Measurements from ENCODE around the gene ZSWIM9. TPM values are rescaled to one million over a fixed set of nuclear protein-coding genes. Genes with fewer than 3 reads are reported as not detected.

Gene ZSWIM9
- total and polyA plus RNA-seq, 2 donors (not counting 1 experiment from before 2014, with no cell fraction given), result 0.39 to 5.1 TPM

DNA sequence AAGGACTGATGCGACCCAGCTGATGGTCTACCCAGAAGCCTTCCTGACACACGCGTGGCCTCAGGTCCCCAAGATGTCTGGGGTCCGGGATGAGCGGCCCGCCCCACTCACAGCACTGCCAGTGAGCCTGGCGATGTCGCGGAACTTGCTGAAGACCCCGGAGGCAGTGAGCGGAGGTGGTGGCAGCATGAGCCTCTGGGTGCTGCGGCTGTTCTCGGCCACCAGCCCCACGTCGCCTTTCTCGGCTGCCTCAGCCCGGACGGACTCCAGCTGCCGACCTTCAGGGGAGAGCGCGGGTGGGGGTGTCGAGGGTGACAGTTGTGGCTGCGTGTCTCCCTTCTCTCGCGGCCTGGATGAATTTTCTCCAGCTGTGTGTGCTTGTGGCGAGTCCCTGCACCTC is 33.1 kb upstream of the ZSWIM9 start:
- H3K27me3 ChIP-seq (ENCODE audit: control insufficient read depth, insufficient read depth, low read length), result no peaks in the 10 kb centered on the region
- no peak overlapping the region for H2AFZ ChIP-seq (ENCODE audit: low read length)
- DNase-seq (ENCODE audit: low read depth in 2 of 2), result no peak
- no peak overlapping the region for H3K27ac ChIP-seq (ENCODE audit: insufficient read depth, low read length)
- no peaks in the 10 kb centered on the region for H3K9me3 ChIP-seq (ENCODE audit: control insufficient read depth, insufficient read depth, low read depth, low read length)
- H3K36me3 ChIP-seq (ENCODE audit: control insufficient read depth, insufficient read depth, low read length), result no peaks in the 10 kb centered on the region
- no peak overlapping the region for H3K9ac ChIP-seq (ENCODE audit: insufficient read depth, low read length)
- no peak overlapping the region for H3K4me2 ChIP-seq (ENCODE audit: extremely low read depth, insufficient read depth, low read length)
- TF ChIP-seq EZH2 (IDR thresholded peaks at IDR 0.05; ENCODE audit: low read length, missing control alignments), result no peak
- TF ChIP-seq, protein P1, sequence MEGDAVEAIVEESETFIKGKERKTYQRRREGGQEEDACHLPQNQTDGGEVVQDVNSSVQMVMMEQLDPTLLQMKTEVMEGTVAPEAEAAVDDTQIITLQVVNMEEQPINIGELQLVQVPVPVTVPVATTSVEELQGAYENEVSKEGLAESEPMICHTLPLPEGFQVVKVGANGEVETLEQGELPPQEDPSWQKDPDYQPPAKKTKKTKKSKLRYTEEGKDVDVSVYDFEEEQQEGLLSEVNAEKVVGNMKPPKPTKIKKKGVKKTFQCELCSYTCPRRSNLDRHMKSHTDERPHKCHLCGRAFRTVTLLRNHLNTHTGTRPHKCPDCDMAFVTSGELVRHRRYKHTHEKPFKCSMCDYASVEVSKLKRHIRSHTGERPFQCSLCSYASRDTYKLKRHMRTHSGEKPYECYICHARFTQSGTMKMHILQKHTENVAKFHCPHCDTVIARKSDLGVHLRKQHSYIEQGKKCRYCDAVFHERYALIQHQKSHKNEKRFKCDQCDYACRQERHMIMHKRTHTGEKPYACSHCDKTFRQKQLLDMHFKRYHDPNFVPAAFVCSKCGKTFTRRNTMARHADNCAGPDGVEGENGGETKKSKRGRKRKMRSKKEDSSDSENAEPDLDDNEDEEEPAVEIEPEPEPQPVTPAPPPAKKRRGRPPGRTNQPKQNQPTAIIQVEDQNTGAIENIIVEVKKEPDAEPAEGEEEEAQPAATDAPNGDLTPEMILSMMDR (conservative IDR thresholded peaks at IDR 0.05 in 1 of 2, IDR thresholded peaks at IDR 0.05 in 1 of 2; ENCODE audit: low read depth in 1 of 2, low read length in 2 of 2), result no peak
- no peaks in the 10 kb centered on the region for H3K4me1 ChIP-seq (ENCODE audit: control insufficient read depth, extremely low read depth, insufficient read depth, low read length)
- H3K4me3 ChIP-seq (replicated peaks in 1 of 4; ENCODE audit: control extremely low read depth in 1 of 4, insufficient read depth in 1 of 4, low read depth in 3 of 4, low read length in 4 of 4), result no peak overlapping the region
- H3K79me2 ChIP-seq (ENCODE audit: control insufficient read depth, insufficient read depth, low read length), result no peaks in the 10 kb centered on the region
- no peaks in the 10 kb centered on the region for H4K20me1 ChIP-seq (ENCODE audit: control insufficient read depth, extremely low read depth, insufficient read depth, low read length)

DNA sequence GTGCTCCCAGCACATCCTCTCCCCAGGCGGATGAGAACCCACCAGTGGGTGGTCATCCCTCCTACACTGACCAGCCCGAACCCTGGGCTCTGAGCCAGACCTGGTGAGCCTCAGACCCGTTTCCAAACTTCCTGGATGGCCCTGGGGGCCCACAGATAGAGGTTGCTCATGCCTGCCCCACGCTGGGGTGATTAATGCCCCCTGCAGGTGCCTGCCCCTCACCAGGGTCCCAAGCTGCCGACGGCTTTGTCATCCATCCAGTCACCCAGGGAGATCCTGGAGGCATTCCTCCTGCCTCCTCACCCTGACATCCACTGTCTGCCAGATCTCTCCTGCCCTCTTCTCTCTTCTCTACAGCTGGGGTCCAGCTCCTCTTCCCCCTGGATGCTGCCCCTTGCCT is 31.4 kb upstream of the ZSWIM9 start:
- DNase-seq (ENCODE audit: low read depth in 2 of 2), result no peak
- Histone ChIP-seq H3K9me3 (ENCODE audit: control insufficient read depth, insufficient read depth, low read depth, low read length) (no peaks in the 10 kb centered on the region), H3K4me2 (ENCODE audit: extremely low read depth, insufficient read depth, low read length) (no peak overlapping the region), H3K27me3 (ENCODE audit: control insufficient read depth, insufficient read depth, low read length) (no peaks in the 10 kb centered on the region), H3K36me3 (ENCODE audit: control insufficient read depth, insufficient read depth, low read length) (no peaks in the 10 kb centered on the region), H3K4me3 (replicated peaks in 1 of 4; ENCODE audit: control extremely low read depth in 1 of 4, insufficient read depth in 1 of 4, low read depth in 3 of 4, low read length in 4 of 4) (no peak overlapping the region), H3K9ac (ENCODE audit: insufficient read depth, low read length) (no peak overlapping the region), H3K27ac (ENCODE audit: insufficient read depth, low read length) (no peak overlapping the region), H4K20me1 (ENCODE audit: control insufficient read depth, extremely low read depth, insufficient read depth, low read length) (no peaks in the 10 kb centered on the region), H2AFZ (ENCODE audit: low read length) (no peak overlapping the region), H3K4me1 (ENCODE audit: control insufficient read depth, extremely low read depth, insufficient read depth, low read length) (no peaks in the 10 kb centered on the region), H3K79me2 (ENCODE audit: control insufficient read depth, insufficient read depth, low read length) (no peaks in the 10 kb centered on the region)
- TF ChIP-seq EZH2 (IDR thresholded peaks at IDR 0.05; ENCODE audit: low read length, missing control alignments), result no peak
- TF ChIP-seq, protein P1 (conservative IDR thresholded peaks at IDR 0.05 in 1 of 2, IDR thresholded peaks at IDR 0.05 in 1 of 2; ENCODE audit: low read depth in 1 of 2, low read length in 2 of 2), result no peak

DNA sequence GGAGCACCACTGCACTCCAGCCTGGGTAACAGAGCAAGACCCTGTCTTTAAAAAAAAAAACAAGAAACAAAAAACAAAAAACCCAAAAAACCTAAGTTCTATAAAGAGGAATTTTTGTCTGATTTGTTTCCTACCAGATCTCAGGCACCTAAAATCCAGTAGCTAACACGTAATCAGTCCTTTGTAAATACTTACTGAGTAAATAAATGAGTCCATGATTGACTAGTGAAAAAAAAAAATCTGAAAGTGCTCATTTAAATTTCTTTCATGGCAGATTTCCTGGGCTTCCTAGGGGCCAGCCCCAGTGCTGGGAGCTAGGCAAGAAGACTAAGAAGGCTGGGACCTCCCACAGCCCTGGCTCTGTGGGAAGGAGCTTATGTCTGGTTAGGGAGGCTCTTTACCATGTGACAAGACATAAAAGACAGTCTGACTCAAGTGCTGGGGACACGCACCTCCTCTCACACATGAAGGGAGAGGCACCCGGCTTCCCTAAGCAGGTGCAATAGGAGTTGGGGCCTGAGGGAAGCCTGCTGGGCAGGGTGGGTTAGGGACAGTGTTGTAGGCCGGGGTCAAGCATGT is 22.8 kb upstream of the ZSWIM9 start:
- Histone ChIP-seq H3K36me3 (ENCODE audit: control insufficient read depth, insufficient read depth, low read length) (peaks cover 4% of the 10 kb centered on the region), H3K79me2 (ENCODE audit: control insufficient read depth, insufficient read depth, low read length) (no peaks in the 10 kb centered on the region)

More for the DNA sequence above, 22.8 kb upstream of the ZSWIM9 start:
- no peaks in the 10 kb centered on the region for H4K20me1 ChIP-seq (ENCODE audit: control insufficient read depth, extremely low read depth, insufficient read depth, low read length)
- H2AFZ ChIP-seq (ENCODE audit: low read length), result no peak overlapping the region
- no peak overlapping the region for H3K27ac ChIP-seq (ENCODE audit: insufficient read depth, low read length)
- no peak overlapping the region for H3K4me2 ChIP-seq (ENCODE audit: extremely low read depth, insufficient read depth, low read length)
- no peak for DNase-seq (ENCODE audit: low read depth in 2 of 2)
- H3K9me3 ChIP-seq (ENCODE audit: control insufficient read depth, insufficient read depth, low read depth, low read length), result no peaks in the 10 kb centered on the region
- H3K9ac ChIP-seq (ENCODE audit: insufficient read depth, low read length), result no peak overlapping the region
- no peaks in the 10 kb centered on the region for H3K27me3 ChIP-seq (ENCODE audit: control insufficient read depth, insufficient read depth, low read length)
- H3K4me1 ChIP-seq (ENCODE audit: control insufficient read depth, extremely low read depth, insufficient read depth, low read length), result no peaks in the 10 kb centered on the region
- no peak overlapping the region for H3K4me3 ChIP-seq (replicated peaks in 1 of 4; ENCODE audit: control extremely low read depth in 1 of 4, insufficient read depth in 1 of 4, low read depth in 3 of 4, low read length in 4 of 4)
- TF ChIP-seq EZH2 (IDR thresholded peaks at IDR 0.05; ENCODE audit: low read length, missing control alignments), result no peak
- TF ChIP-seq, protein P1 (conservative IDR thresholded peaks at IDR 0.05 in 1 of 2, IDR thresholded peaks at IDR 0.05 in 1 of 2; ENCODE audit: low read depth in 1 of 2, low read length in 2 of 2), result no peak

Data from fibroblast of lung (primary cell).